Gastroesophageal sphincter (tissue), 3 donors: ENCODE measurements around the gene MORN4.

Experiments used
- CTCF ChIP-seq, 4 experiments: fragments of 200-600 bp in 2 of 4; fragments of 450-650 bp in 2 of 4; sonication (generic) in 1 of 4; IDR thresholded peaks; one replicate each; pipeline ENCODE4 v1.5.1; 2017 to 2019; ENCODE audit warnings: antibody characterized with exemption in 4 of 4, mild to moderate bottlenecking in 2 of 4, moderate library complexity in 2 of 4
- EP300 ChIP-seq: sonication (generic); formaldehyde crosslinking; IDR thresholded peaks from one replicate; pipeline ENCODE4 v1.6.1; 2017; ENCODE audit warnings: antibody characterized with exemption, mild to moderate bottlenecking
- POLR2A ChIP-seq, 2 donors: fragments of 450-650 bp; IDR thresholded peaks; one replicate each; pipeline ENCODE4 v1.6.1; 2017; ENCODE audit warnings: antibody characterized with exemption in 2 of 2, mild to moderate bottlenecking in 2 of 2, moderate library complexity in 1 of 2
- POLR2AphosphoS5 ChIP-seq: sonication (generic); formaldehyde crosslinking; IDR thresholded peaks from one replicate; pipeline ENCODE4 v1.6.1; 2017; ENCODE audit warnings: antibody characterized with exemption

DNA sequence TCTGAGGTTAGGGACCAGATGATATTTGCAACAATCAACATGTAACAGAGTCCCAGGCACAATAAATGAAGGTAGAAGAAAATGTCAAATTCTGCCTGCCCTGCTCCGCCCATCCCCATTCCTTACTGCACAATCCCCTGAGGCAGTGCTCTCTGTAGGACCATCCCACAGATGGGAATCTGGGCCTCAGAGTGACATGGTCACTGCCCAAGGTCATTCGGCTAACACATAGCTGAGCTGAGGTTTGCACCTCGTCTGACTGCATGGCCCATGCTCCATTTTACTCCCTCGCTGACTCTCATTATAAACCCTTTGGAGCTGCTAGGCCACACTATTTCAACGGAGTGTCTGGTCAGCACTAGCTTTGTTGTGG, 47.9 kb downstream of the MORN4 start:
- no peak for TF ChIP-seq CTCF (IDR thresholded peaks at IDR 0.05)
- TF ChIP-seq POLR2A (IDR thresholded peaks at IDR 0.05), result no peak
- no peak for TF ChIP-seq POLR2AphosphoS5
- no peak for TF ChIP-seq EP300
